Measurements from ENCODE around the gene SGSM1. TPM values are rescaled to one million over a fixed set of nuclear protein-coding genes. Genes with fewer than 3 reads are reported as not detected.

Gene SGSM1
- total RNA-seq, 6 experiments from 2014 or later = 0.11 to 0.78 (median 0.41) TPM

GRCh38 chr22:24871611-24872205 lies 65.7 kb downstream of the SGSM1 start:
- H3K4me3 ChIP-seq = no peak overlapping the region
- DNase-seq (no peak), ATAC-seq (no peak)
- no peak overlapping the region for H3K27ac ChIP-seq
- H3K4me1 ChIP-seq = no peaks in the 10 kb centered on the region
- 69% methylated on average over 4 of the region's 7 CpGs for WGBS (ENCODE audit: insufficient coverage, low coverage, low lambda C conversion rate, missing lambda C conversion rate)
- no peaks in the 10 kb centered on the region for H3K9me3 ChIP-seq
- no peaks in the 10 kb centered on the region for H3K36me3 ChIP-seq
- no peaks in the 10 kb centered on the region for H3K27me3 ChIP-seq
- TF ChIP-seq POLR2A (IDR thresholded peaks at IDR 0.05) = no peak
- no peak for TF ChIP-seq CTCF (IDR thresholded peaks at IDR 0.05)
- intact Hi-C loops (cut with DNase I) = no loop called here

- Histone ChIP-seq H3K4me1 (no peaks in the 10 kb centered on the region), H3K9me3 (no peaks in the 10 kb centered on the region), H3K4me3 (no peak overlapping the region), H3K27ac (no peak overlapping the region), H3K36me3 (no peaks in the 10 kb centered on the region), H3K27me3 (no peaks in the 10 kb centered on the region)
- intact Hi-C loops (cut with DNase I) = no loop called here
- no peak for ATAC-seq
- no peak for DNase-seq
- 66% methylated on average over 5 of the region's 5 CpGs for WGBS (ENCODE audit: insufficient coverage, low coverage, low lambda C conversion rate, missing lambda C conversion rate)
- TF ChIP-seq CTCF (IDR thresholded peaks at IDR 0.05) = no peak
- no peak for TF ChIP-seq POLR2A (IDR thresholded peaks at IDR 0.05)
Measured at GRCh38 chr22:24873226-24873625, 67.2 kb downstream of the SGSM1 start.

- Histone ChIP-seq H3K9me3 (no peaks in the 10 kb centered on the region), H3K4me1 (no peaks in the 10 kb centered on the region), H3K36me3 (no peaks in the 10 kb centered on the region), H3K4me3 (no peak overlapping the region), H3K27me3 (no peaks in the 10 kb centered on the region), H3K27ac (no peak overlapping the region)
- ATAC-seq (no peak), DNase-seq (no peak)
- TF ChIP-seq CTCF (IDR thresholded peaks at IDR 0.05) = no peak
- TF ChIP-seq POLR2A (IDR thresholded peaks at IDR 0.05) = no peak
- WGBS (ENCODE audit: insufficient coverage, low coverage, low lambda C conversion rate, missing lambda C conversion rate) = 66% methylated on average over 3 of the region's 4 CpGs
- intact Hi-C loops (cut with DNase I) = no loop called here
Measured at GRCh38 chr22:24875862-24876506, 70.0 kb downstream of the SGSM1 start.

GRCh38 chr22:24876700-24877099 lies 70.7 kb downstream of the SGSM1 start:
- DNase-seq (no peak), ATAC-seq (no peak)
- no peak overlapping the region for H3K27ac ChIP-seq
- no peaks in the 10 kb centered on the region for H3K4me1 ChIP-seq
- H3K27me3 ChIP-seq = no peaks in the 10 kb centered on the region
- intact Hi-C loops (cut with DNase I) = no loop called here
- TF ChIP-seq CTCF (IDR thresholded peaks at IDR 0.05) (no peak), POLR2A (IDR thresholded peaks at IDR 0.05) (no peak)
- no peak overlapping the region for H3K4me3 ChIP-seq
- no peaks in the 10 kb centered on the region for H3K9me3 ChIP-seq
- no peaks in the 10 kb centered on the region for H3K36me3 ChIP-seq
- WGBS (ENCODE audit: insufficient coverage, low coverage, low lambda C conversion rate, missing lambda C conversion rate) = 100% methylated on average over 1 of the region's 1 CpG

All from right lobe of liver (tissue), 6 donors.